HG03378 (cell line): ENCODE results near the gene FAM174C.
A peak's percentile ranks its signal among the peaks of the same experiment; 100 is the strongest.

Source experiments
- ATAC-seq: cut with Tn5 transposase; IDR thresholded peaks from one replicate; pipeline ENCODE4 v1.9.1; 2021; ENCODE audit warnings: mild to moderate bottlenecking, moderate library complexity; ENCODE audit not compliant: unreplicated experiment

The FAM174C gene

DNA sequence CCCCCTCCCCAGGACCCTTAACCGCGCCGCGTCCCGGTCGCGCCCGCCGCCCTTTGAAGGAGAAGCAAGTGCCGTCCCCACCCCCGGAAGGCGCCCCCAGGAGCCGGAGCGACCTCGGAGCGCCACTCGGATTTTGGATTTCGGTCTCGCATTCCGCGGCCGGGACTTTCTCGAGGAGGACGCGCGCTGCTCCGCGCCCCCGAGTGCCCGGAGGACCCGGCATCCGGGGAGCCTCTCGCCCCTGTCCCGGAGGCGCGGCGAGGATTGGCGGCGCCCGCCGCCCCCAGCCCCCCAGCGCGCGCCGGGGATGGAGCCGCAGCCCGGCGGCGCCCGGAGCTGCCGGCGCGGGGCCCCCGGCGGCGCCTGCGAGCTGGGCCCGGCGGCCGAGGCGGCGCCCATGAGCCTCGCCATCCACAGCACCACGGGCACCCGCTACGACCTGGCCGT is 25.3 kb upstream of the FAM174C start:
- no peak for ATAC-seq

DNA sequence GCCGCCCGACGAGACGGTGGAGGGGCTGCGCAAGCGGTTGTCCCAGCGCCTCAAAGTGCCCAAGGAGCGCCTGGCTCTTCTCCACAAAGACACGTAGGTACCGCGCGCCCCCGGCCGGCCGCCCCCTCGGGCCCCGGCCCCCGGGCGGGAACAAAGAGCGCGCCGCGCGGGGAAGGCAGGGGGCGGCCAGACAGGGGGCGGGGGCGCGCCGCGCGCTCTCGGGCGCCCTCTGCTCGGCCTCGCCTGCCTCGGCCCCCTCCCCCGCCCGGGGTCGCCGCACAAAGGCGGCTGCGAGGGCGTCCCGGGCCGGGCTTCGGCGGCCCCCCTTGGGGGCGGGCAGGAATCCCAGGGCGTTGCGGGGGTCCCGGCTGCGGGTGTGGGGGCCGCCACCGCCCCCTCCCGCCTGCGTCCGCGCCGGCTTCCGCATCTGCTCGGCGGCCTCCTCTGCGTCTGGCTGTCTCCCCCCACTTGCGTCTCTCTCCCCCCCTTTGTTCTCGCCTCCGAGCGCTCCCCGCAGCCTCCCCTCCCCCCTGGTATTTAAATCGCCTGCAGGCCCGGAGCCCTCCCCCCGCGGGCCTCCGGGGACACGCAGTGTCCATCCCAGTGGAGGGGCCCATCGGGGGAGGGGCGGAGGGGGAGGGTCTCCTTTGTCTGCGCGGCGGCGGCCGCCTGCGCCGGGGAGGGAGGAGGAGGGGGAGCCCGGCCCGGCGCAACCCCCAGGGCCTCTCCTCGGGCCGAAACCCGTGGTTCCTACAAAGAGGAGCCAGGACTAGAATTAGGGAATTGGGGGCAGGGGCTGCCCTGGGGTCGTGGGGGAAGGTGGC is 24.7 kb upstream of the FAM174C start:
- no peak for ATAC-seq

DNA sequence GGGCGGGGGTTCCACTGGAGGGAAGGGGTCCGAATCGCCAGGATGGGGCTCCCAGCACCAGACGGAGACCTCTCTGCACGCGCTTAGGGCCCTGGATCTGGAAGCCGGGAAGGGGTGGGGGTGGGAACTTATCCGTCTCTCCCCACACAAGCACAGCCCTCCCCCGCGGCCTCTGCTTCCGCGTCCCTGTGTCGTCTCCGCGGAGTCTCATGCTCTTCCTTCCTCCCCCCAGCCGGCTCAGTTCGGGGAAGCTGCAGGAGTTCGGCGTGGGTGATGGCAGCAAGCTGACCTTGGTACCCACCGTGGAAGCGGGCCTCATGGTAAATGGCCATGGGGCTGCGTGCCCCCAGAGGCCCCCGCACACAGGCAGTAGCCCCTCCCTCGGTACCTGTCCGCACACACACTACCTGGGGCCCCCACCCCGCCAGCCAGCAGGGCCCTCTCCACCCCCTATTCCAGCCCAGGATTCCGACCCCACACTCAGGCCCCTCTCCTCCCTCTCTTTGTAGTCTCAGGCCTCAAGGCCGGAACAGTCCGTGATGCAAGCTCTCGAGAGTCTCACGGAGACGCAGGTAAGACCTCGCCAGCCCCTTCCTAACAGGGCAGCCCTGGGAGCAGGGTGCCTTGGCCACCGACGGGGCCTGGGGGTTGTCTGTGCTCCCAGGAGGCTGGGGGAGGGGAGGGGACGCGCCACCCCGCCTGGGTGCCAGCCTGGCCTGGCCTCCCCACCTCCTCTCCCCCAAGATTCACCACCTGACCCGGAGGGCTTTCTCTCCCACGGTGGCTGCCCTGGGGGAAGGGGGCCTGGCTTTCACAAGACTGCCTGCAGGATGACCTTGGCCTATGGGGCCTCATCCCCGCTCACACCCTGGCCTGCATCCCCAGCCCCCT is 23.8 kb upstream of the FAM174C start:
- ATAC-seq = no peak

DNA sequence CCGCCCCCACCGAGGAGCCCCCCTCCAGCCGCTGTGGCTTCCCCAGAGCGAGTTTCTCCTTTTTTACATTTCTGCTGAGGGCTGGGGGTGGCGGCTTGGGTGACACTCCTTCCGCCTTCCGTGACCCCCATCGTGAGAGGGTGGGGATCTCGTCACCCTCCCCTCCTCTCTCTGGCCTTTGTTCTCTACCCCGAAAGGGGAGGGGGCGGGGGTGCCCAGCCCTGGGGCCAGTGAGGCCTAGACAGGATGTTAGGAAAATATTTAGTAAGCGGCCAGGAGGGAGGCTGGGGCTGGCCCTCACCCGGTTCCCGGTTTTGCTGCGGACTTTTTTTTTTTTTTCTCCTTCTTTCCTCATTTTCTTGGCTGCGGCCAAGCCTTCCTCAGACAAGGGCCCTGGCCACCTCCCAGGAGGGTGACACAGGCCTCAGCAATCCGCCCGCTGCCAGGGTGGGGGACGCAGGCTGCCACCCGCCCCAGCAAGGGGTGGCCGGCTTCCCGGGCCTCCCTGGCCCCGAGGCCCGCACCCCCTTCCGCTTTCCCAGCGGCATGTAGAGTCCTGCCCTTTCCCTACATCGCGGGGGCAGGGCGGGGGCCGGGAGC is 23.0 kb upstream of the FAM174C start:
- no peak for ATAC-seq

DNA sequence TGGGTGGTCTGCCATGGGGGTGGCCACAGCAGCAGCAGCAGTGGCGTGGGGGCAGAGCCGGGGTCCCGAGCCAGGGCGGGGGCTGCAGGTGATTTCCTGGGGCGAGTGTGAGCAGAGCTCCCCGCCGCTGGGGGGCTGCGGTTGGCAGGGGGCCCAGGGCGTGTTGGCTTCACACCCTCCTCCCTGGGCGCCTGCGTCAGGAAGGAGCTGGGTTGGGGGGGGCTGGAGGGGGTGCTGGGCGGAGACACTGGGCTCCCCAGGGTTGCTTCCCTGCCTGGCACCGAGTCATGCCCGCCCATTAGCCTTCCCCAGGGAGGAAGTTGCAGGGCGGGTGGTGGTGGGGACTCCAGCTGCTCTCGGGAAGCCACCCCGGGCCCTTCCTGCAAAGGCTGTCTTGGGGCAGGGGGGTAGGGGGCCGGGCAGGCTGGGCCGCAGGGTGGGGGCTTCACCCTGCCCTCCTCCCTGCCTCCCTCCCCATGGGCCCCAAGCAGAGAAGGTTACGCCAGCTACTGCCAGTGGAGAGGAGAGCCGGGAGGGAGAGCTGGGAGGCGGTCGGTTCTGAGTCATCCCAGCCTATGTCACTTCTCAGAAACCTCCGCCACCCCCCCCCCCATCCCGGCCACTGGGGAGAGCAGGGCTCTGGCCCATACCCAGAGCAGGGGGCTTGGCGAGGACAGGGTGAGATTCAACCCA is 22.4 kb upstream of the FAM174C start:
- no peak for ATAC-seq

DNA sequence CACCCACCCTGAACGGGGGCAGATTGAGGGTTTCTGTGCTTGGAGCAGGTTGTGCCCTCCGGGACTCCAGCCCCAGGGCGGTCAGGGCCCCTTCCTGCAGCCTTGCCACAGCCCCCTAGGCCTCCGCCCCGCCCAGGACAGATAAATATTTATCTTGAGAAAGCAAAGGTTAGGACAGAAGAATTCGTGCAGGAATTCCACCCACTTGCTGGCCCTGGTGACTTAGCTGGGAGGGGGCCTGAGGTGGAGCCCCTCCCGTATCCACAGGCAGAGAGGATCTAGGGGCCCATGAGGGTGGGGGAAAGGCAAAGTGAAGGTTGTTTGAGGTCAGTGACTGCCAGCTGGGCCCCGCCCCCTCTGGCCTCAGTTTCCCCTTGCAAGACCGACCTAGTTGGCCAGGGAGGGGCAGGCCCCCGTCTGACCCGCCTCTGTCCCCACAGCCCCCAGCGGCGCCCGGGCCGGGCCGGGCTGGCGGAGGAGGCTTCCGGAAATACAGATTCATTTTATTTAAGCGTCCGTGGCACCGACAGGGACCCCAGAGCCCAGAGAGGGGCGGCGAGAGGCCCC is 21.7 kb upstream of the FAM174C start:
- no peak for ATAC-seq

DNA sequence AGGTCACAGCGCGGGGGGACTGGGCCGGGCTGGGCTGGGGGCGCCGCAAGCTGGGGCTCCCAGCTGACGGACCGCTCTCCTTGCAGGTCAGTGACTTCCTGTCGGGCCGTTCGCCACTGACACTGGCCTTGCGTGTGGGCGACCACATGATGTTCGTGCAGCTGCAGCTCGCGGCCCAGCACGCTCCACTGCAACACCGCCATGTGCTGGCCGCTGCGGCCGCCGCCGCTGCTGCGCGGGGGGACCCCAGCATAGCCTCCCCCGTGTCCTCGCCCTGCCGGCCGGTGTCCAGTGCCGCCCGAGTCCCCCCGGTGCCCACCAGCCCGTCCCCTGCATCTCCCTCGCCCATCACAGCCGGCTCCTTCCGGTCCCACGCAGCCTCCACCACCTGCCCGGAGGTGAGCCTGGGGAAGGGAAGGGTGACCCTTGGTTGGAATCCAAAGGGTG is 21.2 kb upstream of the FAM174C start:
- ATAC-seq = no peak

DNA sequence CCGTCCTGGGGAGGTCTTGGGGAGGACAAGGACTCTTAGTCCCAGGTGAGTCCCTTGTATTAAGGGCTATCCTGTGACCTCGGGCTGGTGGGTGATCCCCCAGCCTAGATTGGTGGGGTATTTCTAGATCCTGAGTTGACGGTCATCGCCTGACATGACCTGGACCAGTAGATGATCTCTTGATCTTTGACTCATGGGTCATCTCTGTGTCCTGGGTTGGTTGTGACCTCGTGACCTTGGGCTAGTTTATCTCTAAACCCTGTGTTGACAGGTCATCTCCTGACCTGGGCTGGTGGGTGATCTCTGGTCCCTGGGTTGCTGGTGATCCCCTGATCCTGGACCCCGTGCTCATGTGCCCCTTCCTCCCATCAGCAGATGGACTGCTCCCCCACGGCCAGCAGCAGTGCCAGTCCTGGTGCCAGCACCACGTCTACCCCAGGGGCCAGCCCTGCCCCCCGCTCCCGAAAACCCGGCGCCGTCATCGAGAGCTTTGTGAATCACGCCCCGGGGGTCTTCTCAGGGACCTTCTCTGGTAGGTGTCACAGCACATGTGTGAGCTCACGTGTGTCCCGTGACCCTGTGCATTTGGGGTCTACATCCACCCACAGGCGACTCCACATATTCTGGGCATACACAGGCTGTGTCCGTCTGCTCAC is 20.7 kb upstream of the FAM174C start:
- no peak for ATAC-seq

DNA sequence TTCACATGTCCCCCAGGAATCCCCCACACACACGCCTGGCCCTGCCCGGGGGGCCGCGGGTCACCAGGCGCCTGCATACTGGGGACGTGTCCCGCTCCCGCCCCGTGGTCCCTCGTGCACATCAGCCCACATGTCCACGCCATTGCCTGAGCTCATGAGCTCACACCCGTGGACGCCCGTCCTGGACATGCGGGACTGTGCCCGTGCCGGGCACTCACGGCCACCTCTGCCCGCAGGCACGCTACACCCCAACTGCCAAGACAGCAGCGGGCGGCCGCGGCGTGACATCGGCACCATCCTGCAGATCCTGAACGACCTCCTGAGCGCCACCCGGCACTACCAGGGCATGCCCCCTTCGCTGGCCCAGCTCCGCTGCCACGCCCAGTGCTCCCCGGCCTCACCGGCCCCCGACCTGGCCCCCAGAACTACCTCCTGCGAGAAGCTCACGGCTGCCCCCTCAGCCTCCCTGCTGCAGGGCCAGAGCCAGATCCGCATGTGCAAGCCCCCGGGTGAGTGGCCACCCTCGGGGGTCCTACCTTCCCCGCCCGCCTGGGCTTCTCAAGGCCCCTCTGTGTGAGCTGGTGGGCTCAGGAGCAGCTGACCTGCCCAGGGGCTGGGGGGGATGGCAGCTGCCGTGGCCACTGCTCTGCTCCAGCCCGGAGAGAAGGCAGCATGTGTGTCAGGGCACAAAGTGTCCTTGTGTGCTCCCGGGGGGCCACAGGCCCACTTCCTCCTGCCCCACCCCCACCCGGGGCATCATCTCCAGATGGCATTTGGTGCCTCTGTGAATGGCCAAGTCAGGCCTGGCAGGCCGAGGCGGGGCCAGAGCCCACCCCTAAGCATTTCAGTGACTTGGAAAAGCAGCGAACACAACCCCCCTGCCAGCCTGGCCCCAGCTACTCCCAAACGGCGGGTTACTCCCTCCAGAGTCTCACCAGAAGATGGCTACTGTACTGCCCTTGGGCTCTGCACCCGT is 19.9 kb upstream of the FAM174C start:
- ATAC-seq = no peak

DNA sequence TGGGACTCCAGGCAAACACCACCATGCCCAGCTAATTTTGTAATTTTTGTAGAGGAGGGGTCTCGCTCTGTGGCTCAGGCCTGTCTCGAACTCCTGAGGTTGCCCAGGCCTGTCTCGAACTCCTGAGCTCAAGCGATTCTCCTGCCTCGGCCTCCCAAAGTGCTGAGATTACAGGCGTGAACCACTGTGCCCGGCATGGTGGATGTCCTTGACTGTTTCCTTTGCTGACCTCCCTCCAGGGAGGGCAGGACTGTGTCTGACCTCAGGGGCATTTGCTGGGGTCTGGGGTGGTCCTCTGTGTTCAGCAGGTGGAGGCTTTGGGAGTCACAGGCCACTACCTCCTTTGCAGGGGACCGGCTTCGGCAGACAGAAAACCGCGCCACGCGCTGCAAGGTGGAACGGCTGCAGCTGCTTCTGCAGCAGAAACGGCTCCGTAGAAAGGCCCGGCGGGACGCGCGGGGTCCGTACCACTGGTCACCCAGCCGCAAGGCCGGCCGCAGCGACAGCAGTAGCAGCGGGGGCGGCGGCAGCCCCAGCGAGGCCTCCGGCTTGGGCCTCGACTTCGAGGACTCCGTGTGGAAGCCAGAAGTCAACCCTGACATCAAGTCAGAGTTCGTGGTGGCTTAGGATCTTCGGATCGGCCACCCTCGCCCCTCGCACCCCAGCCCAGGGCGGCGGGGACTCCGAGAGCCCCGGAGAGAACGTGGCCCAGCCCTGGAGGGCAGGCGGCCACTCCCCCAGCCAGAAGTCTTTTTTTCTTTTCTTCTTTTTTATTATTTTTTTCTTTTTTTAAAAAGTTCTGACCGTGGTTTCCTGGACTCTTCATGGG is 18.5 kb upstream of the FAM174C start:
- no peak for ATAC-seq

DNA sequence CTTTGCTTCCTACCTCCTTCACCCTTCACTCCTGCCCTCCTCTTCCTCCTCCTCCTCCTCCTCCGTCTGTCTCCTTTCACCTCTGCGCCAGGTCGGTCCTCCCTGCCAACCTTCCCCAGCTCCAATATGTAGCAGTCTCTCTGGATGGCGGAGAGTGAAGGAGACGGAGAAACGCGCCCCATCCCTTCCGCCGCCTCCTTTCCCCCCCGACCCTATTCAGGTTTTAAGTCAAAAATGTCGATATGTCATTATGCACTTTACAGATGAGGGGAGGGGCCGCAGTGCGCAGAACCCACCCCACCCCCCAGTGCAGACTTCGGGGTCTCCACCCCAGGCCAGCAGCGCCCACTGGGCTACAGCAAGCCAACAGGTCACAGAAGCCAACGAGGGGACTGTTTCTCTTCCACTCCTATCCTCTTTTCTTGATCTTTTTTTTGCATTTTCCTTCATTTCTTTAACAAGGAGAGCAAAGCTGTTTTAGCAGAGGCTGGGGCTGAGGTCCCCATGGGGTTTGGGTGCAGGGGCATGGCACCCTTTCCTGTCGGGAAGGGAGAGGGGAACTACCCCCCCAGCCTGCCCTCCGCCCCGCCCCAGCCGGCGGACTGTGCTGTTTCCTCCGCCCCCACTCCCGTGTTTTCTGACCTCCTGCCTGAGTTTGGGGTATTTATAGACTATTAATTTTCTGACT is 17.7 kb upstream of the FAM174C start:
- no peak for ATAC-seq

DNA sequence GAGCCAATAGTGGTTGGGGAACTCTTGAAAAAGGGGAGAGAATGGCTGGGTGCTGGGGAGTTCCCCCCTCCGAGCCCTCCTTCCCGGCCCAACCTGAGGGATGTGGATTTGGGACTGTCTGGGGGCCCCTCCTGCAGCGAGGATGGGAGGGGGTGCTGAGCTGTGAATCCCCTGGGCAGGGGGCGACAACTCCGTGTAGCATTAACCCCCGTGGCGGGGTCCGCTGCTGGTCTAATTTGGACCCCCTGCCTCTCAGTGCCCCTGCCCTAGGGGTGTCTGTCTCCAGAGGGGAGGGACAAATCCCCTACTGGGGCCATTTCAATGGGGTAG is 17.2 kb upstream of the FAM174C start:
- no peak for ATAC-seq

DNA sequence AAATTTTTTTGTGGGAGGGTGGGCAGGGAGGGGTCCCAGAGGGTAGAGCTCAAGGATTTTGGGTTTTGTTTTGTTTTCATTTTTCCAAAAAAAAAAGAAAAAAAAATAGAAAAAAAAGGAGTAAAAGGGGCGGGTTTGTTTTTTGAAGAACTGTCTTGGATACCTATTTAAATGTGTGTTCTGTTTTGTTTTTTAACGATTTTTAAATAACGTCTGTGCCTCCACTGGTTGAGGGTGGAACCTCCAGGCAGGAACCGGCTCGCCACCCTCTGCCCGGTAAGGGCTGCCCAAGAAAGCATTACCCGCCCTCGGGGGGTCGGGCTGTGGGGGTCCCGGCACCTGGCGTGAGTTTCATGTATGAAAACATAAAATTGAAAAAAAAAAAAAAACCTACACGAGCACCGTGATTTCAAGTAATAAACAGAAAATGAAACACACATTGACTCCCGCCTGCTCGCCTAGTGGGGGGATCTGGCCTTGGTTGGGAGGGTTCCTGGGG is 16.6 kb upstream of the FAM174C start:
- ATAC-seq = no peak

DNA sequence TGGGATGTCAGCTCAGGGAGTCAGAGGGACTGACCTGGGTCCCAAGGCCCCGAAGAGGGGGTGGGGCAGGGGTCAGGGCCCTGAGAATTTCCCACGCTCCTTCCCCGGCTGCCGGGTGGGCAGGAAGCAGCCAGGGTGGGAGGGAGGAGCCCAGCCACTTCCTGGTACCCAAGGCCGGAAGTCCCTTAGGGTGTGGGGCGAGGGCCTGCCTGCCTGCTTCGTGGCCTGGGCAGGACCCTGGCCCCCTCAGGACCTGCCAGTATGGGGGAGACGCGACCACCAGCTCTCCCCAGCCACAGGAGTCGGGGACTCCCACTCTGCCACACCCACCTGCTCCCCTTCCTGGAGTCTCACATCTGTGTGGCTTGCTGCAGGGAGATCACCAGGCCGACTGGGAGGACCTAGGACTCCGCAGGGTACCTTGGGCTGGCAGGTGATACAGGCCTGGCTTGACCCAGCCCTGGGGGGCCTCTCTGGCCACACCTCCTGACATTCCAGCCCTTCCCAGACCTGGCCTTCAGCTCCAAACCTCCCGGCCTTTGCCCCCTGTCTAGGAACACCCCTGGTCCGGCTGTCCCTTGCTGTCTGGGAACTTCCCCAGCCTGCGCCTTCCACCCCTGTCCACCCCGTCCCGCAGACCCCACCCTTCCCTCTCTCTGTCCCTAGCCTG is 16.0 kb upstream of the FAM174C start:
- peak; percentile 30 for ATAC-seq

DNA sequence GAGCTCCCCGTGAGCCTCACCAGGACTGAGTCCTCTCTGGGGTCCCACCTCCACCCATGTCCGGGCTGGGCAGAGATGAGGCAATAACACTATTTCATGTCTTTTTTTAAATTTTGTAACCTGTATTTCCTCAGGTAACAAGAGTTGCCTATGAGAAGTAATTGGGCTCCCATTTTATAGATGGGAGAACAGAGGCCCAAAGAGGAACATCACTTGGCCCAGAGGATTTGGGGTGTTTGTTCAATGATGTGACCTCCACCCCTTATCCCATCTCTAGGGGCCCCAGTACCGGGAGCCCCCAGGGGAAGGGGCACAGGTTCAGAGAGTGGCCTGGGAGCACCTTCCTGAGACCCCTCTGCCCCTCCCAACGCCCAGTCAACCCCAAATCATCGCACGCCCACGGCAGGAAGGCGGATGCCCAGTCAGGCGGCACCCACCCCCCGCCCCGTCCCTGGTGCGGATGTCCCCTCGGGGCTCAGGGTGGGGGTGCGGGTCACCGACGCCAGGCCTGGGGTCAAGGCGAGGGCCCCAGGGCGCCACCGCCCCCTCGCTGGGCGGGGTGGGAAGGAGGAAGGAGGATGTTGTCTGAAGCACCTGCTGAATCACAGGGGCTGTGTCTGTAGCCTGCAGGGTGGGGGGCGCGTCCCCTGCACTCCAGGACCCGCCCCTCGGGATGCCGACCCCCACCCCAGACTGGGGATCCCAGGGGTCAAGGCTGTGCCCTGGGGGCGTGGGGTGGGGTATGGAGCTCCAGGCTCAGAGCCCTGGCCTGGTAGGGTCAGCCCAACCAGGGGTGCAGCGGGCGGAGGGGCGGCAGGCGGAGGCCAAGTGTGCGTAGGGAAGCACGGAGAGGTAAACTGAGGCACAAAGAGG is 15.2 kb upstream of the FAM174C start:
- ATAC-seq = no peak
